ENCODE measurements around the gene RAPGEFL1.
A peak's percentile ranks its signal among the peaks of the same experiment; 100 is the strongest.

The RAPGEFL1 gene, protein sequence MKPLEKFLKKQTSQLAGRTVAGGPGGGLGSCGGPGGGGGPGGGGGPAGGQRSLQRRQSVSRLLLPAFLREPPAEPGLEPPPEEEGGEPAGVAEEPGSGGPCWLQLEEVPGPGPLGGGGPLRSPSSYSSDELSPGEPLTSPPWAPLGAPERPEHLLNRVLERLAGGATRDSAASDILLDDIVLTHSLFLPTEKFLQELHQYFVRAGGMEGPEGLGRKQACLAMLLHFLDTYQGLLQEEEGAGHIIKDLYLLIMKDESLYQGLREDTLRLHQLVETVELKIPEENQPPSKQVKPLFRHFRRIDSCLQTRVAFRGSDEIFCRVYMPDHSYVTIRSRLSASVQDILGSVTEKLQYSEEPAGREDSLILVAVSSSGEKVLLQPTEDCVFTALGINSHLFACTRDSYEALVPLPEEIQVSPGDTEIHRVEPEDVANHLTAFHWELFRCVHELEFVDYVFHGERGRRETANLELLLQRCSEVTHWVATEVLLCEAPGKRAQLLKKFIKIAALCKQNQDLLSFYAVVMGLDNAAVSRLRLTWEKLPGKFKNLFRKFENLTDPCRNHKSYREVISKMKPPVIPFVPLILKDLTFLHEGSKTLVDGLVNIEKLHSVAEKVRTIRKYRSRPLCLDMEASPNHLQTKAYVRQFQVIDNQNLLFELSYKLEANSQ
- long read RNA-seq, partial matches to known transcripts = 0 of 1 reads
- long read RNA-seq, other reads (novel, unspliced or antisense) = 1 of 1 reads

- Histone ChIP-seq H3K27me3 (ENCODE audit: insufficient read depth, poor library complexity, severe bottlenecking) (no peaks in the 10 kb centered on the region), H3K27ac (replicated peaks) (no peak within 1 kb of the TSS), H3K4me3 (replicated peaks; ENCODE audit: insufficient read depth, low read length) (no peak within 1 kb of the TSS)
- TF ChIP-seq REST (IDR thresholded peaks at IDR 0.05; ENCODE audit: insufficient replicate concordance, low read depth) (no peak), CTCF (IDR thresholded peaks at IDR 0.05; ENCODE audit: insufficient read depth, low read length) (no peak), GABPA (IDR thresholded peaks at IDR 0.05; ENCODE audit: low read depth) (no peak), SPI1 (IDR thresholded peaks at IDR 0.05; ENCODE audit: borderline replicate concordance, low read depth) (no peak), POLR2AphosphoS5 (IDR thresholded peaks at IDR 0.05; ENCODE audit: low read depth) (0 out of 2 replicates have a peak, but pooled peaks have one; percentile 10)
- peak in 1 of 2 experiments; percentile 34 for DNase-seq (ENCODE audit: low read depth in 1 of 2, low spot score in 1 of 2)
Measured at GRCh38 chr17:40177275-40177874, at the start of gene RAPGEFL1. Gene RAPGEFL1, plus strand, starts transcription at chr17:40177470. Its CDS starts 392 bp downstream, at chr17:40177862.

- H3K27ac ChIP-seq (replicated peaks) = peak overlapping the region; percentile 71
- DNase-seq (ENCODE audit: low read depth in 1 of 2, low spot score in 1 of 2) = no peak
- H3K4me3 ChIP-seq (replicated peaks; ENCODE audit: insufficient read depth, low read length) = no peak overlapping the region
- TF ChIP-seq SPI1 (IDR thresholded peaks at IDR 0.05; ENCODE audit: borderline replicate concordance, low read depth) (no peak), GABPA (IDR thresholded peaks at IDR 0.05; ENCODE audit: low read depth) (no peak), CTCF (IDR thresholded peaks at IDR 0.05; ENCODE audit: insufficient read depth, low read length) (no peak), REST (IDR thresholded peaks at IDR 0.05; ENCODE audit: insufficient replicate concordance, low read depth) (no peak), POLR2AphosphoS5 (IDR thresholded peaks at IDR 0.05; ENCODE audit: low read depth) (no peak)
- H3K27me3 ChIP-seq (ENCODE audit: insufficient read depth, poor library complexity, severe bottlenecking) = no peaks in the 10 kb centered on the region
Measured at GRCh38 chr17:40129498-40129897, 47.8 kb upstream of the RAPGEFL1 start.

- peak; percentile 78 for TF ChIP-seq POLR2AphosphoS5 (IDR thresholded peaks at IDR 0.05; ENCODE audit: low read depth)
- no peak for TF ChIP-seq CTCF (IDR thresholded peaks at IDR 0.05; ENCODE audit: insufficient read depth, low read length)
- no peak for TF ChIP-seq GABPA (IDR thresholded peaks at IDR 0.05; ENCODE audit: low read depth)
- peak; percentile 42; the same call in 1 of the 2 replicates for TF ChIP-seq SPI1 (IDR thresholded peaks at IDR 0.05; ENCODE audit: borderline replicate concordance, low read depth)
- Histone ChIP-seq H3K27me3 (ENCODE audit: insufficient read depth, poor library complexity, severe bottlenecking) (no peaks in the 10 kb centered on the region), H3K4me3 (replicated peaks; ENCODE audit: insufficient read depth, low read length) (no peak overlapping the region), H3K27ac (replicated peaks) (peak overlapping the region; percentile 71)
- DNase-seq (ENCODE audit: low read depth in 1 of 2, low spot score in 1 of 2) = peak; percentile 89 to 95
Measured at GRCh38 chr17:40130352-40131042, 46.8 kb upstream of the RAPGEFL1 start.

Data from HL-60 (cell line).